Testis (tissue), 2 donors: Measurements from ENCODE around the gene WBP2.
"Not testable (repeated sequence)": the region's sequence is repeated elsewhere in the genome, so short reads cannot be mapped to it uniquely, and the experiment has no call there.

Source experiments
- POLR2A ChIP-seq: fragments of 450-650 bp; IDR thresholded peaks from one replicate; pipeline ENCODE4 v1.6.1; 2017; ENCODE audit warnings: antibody characterized with exemption, mild to moderate bottlenecking, moderate library complexity
- TF ChIP-seq, protein P1 (sequence below), 3 experiments: fragments of 450-650 bp in 2 of 3; fragments of 200-600 bp in 1 of 3; sonication (generic) in 1 of 3; IDR thresholded peaks; one replicate each; pipeline ENCODE4 v1.5.1; 2016 to 2019; ENCODE audit warnings: antibody characterized with exemption in 3 of 3, mild to moderate bottlenecking in 2 of 3, moderate library complexity in 1 of 3

DNA sequence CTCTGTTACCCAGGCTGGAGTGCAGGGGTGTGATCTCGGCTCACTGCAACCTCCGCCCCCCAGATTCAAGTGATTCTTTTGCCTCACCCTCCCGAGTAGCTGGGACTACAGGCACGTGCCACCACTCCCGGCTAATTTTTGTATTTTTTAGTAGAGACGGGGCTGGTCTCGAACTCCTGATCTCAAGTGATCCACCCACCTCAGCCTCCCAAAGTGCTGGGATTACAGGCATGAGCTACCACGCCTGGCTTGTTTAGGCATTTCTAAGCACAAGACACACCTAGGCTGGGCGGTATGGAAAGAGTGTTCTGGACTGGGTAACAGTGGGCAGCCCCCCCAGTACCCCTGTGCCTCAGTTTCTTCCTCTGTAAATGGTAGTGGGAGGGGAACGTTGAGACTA is 15.1 kb upstream of the WBP2 start:
- TF ChIP-seq, protein P1, sequence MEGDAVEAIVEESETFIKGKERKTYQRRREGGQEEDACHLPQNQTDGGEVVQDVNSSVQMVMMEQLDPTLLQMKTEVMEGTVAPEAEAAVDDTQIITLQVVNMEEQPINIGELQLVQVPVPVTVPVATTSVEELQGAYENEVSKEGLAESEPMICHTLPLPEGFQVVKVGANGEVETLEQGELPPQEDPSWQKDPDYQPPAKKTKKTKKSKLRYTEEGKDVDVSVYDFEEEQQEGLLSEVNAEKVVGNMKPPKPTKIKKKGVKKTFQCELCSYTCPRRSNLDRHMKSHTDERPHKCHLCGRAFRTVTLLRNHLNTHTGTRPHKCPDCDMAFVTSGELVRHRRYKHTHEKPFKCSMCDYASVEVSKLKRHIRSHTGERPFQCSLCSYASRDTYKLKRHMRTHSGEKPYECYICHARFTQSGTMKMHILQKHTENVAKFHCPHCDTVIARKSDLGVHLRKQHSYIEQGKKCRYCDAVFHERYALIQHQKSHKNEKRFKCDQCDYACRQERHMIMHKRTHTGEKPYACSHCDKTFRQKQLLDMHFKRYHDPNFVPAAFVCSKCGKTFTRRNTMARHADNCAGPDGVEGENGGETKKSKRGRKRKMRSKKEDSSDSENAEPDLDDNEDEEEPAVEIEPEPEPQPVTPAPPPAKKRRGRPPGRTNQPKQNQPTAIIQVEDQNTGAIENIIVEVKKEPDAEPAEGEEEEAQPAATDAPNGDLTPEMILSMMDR (IDR thresholded peaks at IDR 0.05): not testable (repeated sequence)
- TF ChIP-seq POLR2A: not testable (repeated sequence)
